Islet precursor cell (in vitro differentiated cells): ENCODE results near the gene TMEM217.

Experiments
- DNase-seq: peaks from one replicate; pipeline ENCODE4 v3.0.0-alpha.2; 2018

The TMEM217 gene

GRCh38 chr6:37177935-37178517 is 79.9 kb downstream of the TMEM217 start:
- DNase-seq: no peak

GRCh38 chr6:37177077-37177934 is 80.6 kb downstream of the TMEM217 start:
- DNase-seq: no peak

- no peak for DNase-seq
Observed at GRCh38 chr6:37176268-37177076, 81.5 kb downstream of the TMEM217 start.

GRCh38 chr6:37175332-37176267 is 82.3 kb downstream of the TMEM217 start:
- no peak for DNase-seq

GRCh38 chr6:37174515-37175331 is 83.2 kb downstream of the TMEM217 start:
- no peak for DNase-seq

- DNase-seq: no peak
Observed at GRCh38 chr6:37174196-37174514, 83.8 kb downstream of the TMEM217 start.

- DNase-seq: no peak
Observed at GRCh38 chr6:37173493-37174195, 84.3 kb downstream of the TMEM217 start.

- no peak for DNase-seq
Observed at GRCh38 chr6:37172912-37173492, 84.9 kb downstream of the TMEM217 start.

GRCh38 chr6:37171970-37172812 is 85.8 kb downstream of the TMEM217 start:
- peak; percentile 96 for DNase-seq

- peak; percentile 70 for DNase-seq
Observed at GRCh38 chr6:37171201-37171969, 86.6 kb downstream of the TMEM217 start.

- peak; percentile 83 for DNase-seq
Observed at GRCh38 chr6:37170273-37171200, 87.4 kb downstream of the TMEM217 start.

- DNase-seq: peak; percentile 99
Observed at GRCh38 chr6:37169496-37170272, 88.3 kb downstream of the TMEM217 start, which contains the start of gene PIM1. Gene PIM1, plus strand, starts transcription at chr6:37170152. Its CDS starts 424 bp downstream, at chr6:37170576.

- DNase-seq: no peak
Observed at GRCh38 chr6:37168811-37169495, 89.0 kb downstream of the TMEM217 start.

- DNase-seq: no peak
Observed at GRCh38 chr6:37168163-37168758, 89.7 kb downstream of the TMEM217 start.

- no peak for DNase-seq
Observed at GRCh38 chr6:37162740-37163139, 95.2 kb downstream of the TMEM217 start.
